K562 (cell line): Measurements from ENCODE around the gene FMNL1. TPM values are rescaled to one million over a fixed set of nuclear protein-coding genes. Genes with fewer than 3 reads are reported as not detected.
A peak's percentile ranks its signal among the peaks of the same experiment; 100 is the strongest.

Experiments used
- BHLHE40 ChIP-seq: IDR thresholded peaks from 2 replicates; pipeline ENCODE4 v1.6.1; 2011; ENCODE audit warnings: low read length, improper control_type of control experiment
- CEBPZ ChIP-seq: fragments of 150-350 bp; IDR thresholded peaks from 2 replicates; pipeline ENCODE4 v1.6.1; 2014; ENCODE audit warnings: low read depth, mild to moderate bottlenecking, low read length, borderline replicate concordance
- CHCHD3 ChIP-seq: fragments of 250-450 bp; sonication (Bioruptor Pico); IDR thresholded peaks from 2 replicates; pipeline ENCODE4 v2.1.2; 2022; ENCODE audit warnings: mild to moderate bottlenecking
- EP400 ChIP-seq: fragments of 450-650 bp; IDR thresholded peaks from 2 replicates; pipeline ENCODE4 v1.6.1; 2017; ENCODE audit warnings: antibody characterized with exemption, mild to moderate bottlenecking, moderate library complexity
- ILK ChIP-seq: fragments of 450-650 bp; IDR thresholded peaks from 2 replicates; pipeline ENCODE4 v1.6.1; 2016; ENCODE audit warnings: missing genetic modification characterization, low read depth, mild to moderate bottlenecking, missing compliant biosample characterization, moderate library complexity, borderline replicate concordance
- NR3C1 ChIP-seq: sonication (generic); formaldehyde crosslinking; IDR thresholded peaks from 2 replicates; pipeline ENCODE4 v1.8.1; 2022; ENCODE audit warnings: missing genetic modification reagents
- ZC3H8 ChIP-seq: fragments of 450-650 bp; IDR thresholded peaks from 2 replicates; pipeline ENCODE4 v1.6.1; 2017
- ZNF134 ChIP-seq: fragments of 250-450 bp; sonication (Bioruptor Pico); conservative IDR thresholded peaks from 2 replicates; pipeline ENCODE4 v1.4.0; 2020
- ZNF512 ChIP-seq: IDR thresholded peaks from 2 replicates; pipeline ENCODE4 v1.6.1; 2016; ENCODE audit warnings: missing genetic modification characterization, missing compliant biosample characterization
- ZNF780A ChIP-seq: fragments of 250-450 bp; sonication (Bioruptor Pico); IDR thresholded peaks from 2 replicates; pipeline ENCODE4 v1.5.0; 2021; ENCODE audit warnings: mild to moderate bottlenecking
- polyA plus RNA-seq, 8 experiments: library from polyadenylated mRNA; depleted of rRNA in 4 of 8; stranded (reverse) in 5 of 8; unstranded in 3 of 8; fragments of >200 nt; fragmentation: Nextera tagmentation in 2 of 8; fragmentation: Illumina TruSeq in 1 of 8; extraction: Ambion mirVana in 2 of 8; extraction: Trizol in 1 of 8; gene quantifications; 2 replicates each; pipeline versions ENCODE4 v1.2.1 to v1.2.3, GENCODE V29; 2011 to 2014; ENCODE audit warnings: inconsistent platforms in 1 of 8, missing spikeins in 1 of 8
- total RNA-seq, 7 experiments: library from RNA; depleted of rRNA in 6 of 7; stranded (reverse); fragments of >200 nt in 6 of 7; fragmentation: Illumina TruSeq in 2 of 7; extraction: Trizol in 2 of 7; gene quantifications; 2 replicates each; pipeline versions ENCODE4 v1.2.1 to v1.2.3, GENCODE V29; 2011 to 2021; ENCODE audit warnings: low replicate concordance in 1 of 7

Gene FMNL1
- total and polyA plus RNA-seq, 9 of the 15 experiments (the other 6 are each of a cell fraction or from before 2014, with no cell fraction given), result 0.70 to 36.6 (median 7.7) TPM

- TF ChIP-seq CEBPZ (no peak), BHLHE40 (peak; percentile 84), ILK (tag) (no peak), EP400 (peak; percentile 74), ZNF134 (no peak), ZC3H8 (no peak), ZNF512 (tag) (no peak), NR3C1 (CRISPR knock-in tag) (0 out of 2 replicates have a peak, but pooled peaks have one; percentile 27), ZNF780A (CRISPR knock-in tag) (no peak), CHCHD3 (CRISPR knock-in tag) (no peak)
Observed at GRCh38 chr17:45247429-45248131, 25.9 kb downstream of the FMNL1 start (continued).
